ENCODE measurements around the gene FRMD1. TPM values are rescaled to one million over a fixed set of nuclear protein-coding genes. Genes with fewer than 3 reads are reported as not detected.
A peak's percentile ranks its signal among the peaks of the same experiment; 100 is the strongest.

The FRMD1 gene
- total RNA-seq, 1 experiment from 2014 or later: 0.57 TPM

DNA sequence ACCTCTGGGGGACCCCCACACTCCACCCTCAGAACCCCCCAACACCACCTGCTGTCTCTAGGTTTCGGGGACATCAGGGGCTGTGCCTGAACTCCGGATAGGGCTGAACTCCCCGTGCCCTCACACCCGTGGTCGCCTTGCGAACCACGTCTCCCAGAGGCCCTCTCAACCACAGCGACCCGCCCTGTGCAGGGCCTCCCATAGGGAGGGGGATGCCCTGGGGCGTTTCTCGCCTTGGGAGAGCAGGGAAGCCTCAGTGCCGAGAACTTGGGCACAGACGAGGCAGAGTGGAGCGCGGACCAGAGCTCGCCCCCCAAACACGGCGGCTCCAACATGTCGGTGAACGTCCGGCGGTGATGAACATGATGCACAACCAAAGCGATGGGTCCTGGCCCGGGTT is 6.8 kb downstream of the FRMD1 start:
- Mint-ChIP-seq H3K36me3 (no peaks in the 10 kb centered on the region), H3K4me3 (no peak overlapping the region), H3K4me1 (peaks cover 6% of the 10 kb centered on the region), H3K9me3 (no peaks in the 10 kb centered on the region), H3K27ac (no peak overlapping the region), H3K27me3 (ENCODE audit: low read depth) (no peaks in the 10 kb centered on the region)
- ATAC-seq (no peak), DNase-seq (ENCODE audit: low spot score) (no peak)
- TF ChIP-seq ZBTB21 (CRISPR knock-in tag; IDR thresholded peaks at IDR 0.05; ENCODE audit: borderline replicate concordance) (no peak), TCF7 (CRISPR knock-in tag; IDR thresholded peaks at IDR 0.05; ENCODE audit: low read depth) (no peak), ZNF423 (CRISPR knock-in tag; IDR thresholded peaks at IDR 0.05) (no peak)
- TF ChIP-seq, protein P1, sequence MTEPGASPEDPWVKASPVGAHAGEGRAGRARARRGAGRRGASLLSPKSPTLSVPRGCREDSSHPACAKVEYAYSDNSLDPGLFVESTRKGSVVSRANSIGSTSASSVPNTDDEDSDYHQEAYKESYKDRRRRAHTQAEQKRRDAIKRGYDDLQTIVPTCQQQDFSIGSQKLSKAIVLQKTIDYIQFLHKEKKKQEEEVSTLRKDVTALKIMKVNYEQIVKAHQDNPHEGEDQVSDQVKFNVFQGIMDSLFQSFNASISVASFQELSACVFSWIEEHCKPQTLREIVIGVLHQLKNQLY (CRISPR knock-in tag; IDR thresholded peaks at IDR 0.05): no peak
- POLR2A ChIA-PET: no interaction called here
- CTCF ChIA-PET: interaction anchor here (0.9 to 2.3 kb wide), 10 partner anchors 10 to 60 kb away, joined by 3 to 19 read pairs (median 5); no protein-coding TSS in a partner anchor

DNA sequence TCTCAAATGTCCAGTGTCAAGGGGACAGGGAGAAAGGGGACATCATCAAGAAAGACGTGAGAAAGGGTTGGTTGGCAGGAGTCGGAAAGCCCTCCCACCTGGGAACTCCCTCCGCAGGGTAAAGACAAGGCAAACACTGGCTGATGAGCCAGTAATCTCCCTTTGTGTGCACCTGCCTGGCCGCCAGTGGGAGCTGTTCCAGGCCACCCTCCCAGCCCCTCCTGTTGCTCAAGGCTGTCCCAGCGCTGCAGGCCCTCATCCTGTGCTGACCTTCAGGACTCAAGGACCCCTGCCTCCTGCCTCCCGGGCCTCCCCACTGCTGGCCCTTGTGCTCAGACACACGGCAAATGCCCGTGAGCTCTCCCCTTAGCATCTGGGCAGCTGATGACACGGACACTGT is 7.4 kb downstream of the FRMD1 start:
- no peak overlapping the region for H3K27ac Mint-ChIP-seq
- DNase-seq (ENCODE audit: low spot score) (peak; percentile 72), ATAC-seq (peak; percentile 96)
- H3K4me1 Mint-ChIP-seq: peaks cover 6% of the 10 kb centered on the region
- ChIA-PET CTCF (interaction anchor here (0.6 to 2.3 kb wide), 11 partner anchors 9 to 61 kb away, joined by 3 to 19 read pairs (median 5); no protein-coding TSS in a partner anchor), POLR2A (interaction anchor here (0.6 kb wide), 1 partner anchor 18 kb away, joined by 3 read pairs; no protein-coding TSS in a partner anchor)
- no peaks in the 10 kb centered on the region for H3K9me3 Mint-ChIP-seq
- H3K4me3 Mint-ChIP-seq: no peak overlapping the region
- H3K36me3 Mint-ChIP-seq: no peaks in the 10 kb centered on the region
- H3K27me3 Mint-ChIP-seq (ENCODE audit: low read depth): no peaks in the 10 kb centered on the region
- no peak for TF ChIP-seq NR3C1 (CRISPR knock-in tag; conservative IDR thresholded peaks at IDR 0.05; ENCODE audit: low read depth)
- TF ChIP-seq, protein P2, sequence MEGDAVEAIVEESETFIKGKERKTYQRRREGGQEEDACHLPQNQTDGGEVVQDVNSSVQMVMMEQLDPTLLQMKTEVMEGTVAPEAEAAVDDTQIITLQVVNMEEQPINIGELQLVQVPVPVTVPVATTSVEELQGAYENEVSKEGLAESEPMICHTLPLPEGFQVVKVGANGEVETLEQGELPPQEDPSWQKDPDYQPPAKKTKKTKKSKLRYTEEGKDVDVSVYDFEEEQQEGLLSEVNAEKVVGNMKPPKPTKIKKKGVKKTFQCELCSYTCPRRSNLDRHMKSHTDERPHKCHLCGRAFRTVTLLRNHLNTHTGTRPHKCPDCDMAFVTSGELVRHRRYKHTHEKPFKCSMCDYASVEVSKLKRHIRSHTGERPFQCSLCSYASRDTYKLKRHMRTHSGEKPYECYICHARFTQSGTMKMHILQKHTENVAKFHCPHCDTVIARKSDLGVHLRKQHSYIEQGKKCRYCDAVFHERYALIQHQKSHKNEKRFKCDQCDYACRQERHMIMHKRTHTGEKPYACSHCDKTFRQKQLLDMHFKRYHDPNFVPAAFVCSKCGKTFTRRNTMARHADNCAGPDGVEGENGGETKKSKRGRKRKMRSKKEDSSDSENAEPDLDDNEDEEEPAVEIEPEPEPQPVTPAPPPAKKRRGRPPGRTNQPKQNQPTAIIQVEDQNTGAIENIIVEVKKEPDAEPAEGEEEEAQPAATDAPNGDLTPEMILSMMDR (IDR thresholded peaks at IDR 0.05): peak; percentile 17; the same call in 1 of the 2 replicates

DNA sequence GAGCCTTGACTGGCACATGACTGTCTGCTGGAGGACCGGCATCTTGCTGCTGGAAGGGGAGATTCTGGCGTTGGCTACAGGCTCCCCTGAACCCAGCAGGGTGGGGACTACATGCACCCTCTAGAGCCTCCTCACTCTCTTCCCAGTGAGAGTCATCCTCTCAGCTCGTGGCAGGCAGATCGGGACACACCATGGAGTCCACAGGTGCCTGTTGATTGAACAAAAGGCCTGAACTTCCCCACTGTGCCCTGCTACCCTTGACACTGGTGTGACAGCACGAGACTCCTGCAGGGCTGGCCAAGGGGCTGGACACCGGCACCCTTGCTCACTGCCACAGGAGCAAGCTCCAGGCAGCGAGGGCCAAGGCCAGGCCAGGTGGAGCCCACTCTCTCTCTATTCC is 8.2 kb downstream of the FRMD1 start:
- Mint-ChIP-seq H3K9me3 (no peaks in the 10 kb centered on the region), H3K4me1 (no peaks in the 10 kb centered on the region), H3K27ac (no peak overlapping the region), H3K4me3 (no peak overlapping the region), H3K36me3 (no peaks in the 10 kb centered on the region), H3K27me3 (ENCODE audit: low read depth) (no peaks in the 10 kb centered on the region)
- ChIA-PET CTCF (interaction anchor here (1.5 to 2.3 kb wide), 4 partner anchors 11 to 62 kb away, joined by 4 to 19 read pairs (median 8); no protein-coding TSS in a partner anchor), POLR2A (no interaction called here)
- ATAC-seq (no peak), DNase-seq (ENCODE audit: low spot score) (no peak)
- TF ChIP-seq KAT7 (CRISPR knock-in tag; IDR thresholded peaks at IDR 0.05; ENCODE audit: borderline replicate concordance): no peak
- TF ChIP-seq, protein P3, sequence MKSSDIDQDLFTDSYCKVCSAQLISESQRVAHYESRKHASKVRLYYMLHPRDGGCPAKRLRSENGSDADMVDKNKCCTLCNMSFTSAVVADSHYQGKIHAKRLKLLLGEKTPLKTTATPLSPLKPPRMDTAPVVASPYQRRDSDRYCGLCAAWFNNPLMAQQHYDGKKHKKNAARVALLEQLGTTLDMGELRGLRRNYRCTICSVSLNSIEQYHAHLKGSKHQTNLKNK (CRISPR knock-in tag; IDR thresholded peaks at IDR 0.05): no peak
- TF ChIP-seq, protein P4, sequence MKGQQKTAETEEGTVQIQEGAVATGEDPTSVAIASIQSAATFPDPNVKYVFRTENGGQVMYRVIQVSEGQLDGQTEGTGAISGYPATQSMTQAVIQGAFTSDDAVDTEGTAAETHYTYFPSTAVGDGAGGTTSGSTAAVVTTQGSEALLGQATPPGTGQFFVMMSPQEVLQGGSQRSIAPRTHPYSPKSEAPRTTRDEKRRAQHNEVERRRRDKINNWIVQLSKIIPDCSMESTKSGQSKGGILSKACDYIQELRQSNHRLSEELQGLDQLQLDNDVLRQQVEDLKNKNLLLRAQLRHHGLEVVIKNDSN (CRISPR knock-in tag; IDR thresholded peaks at IDR 0.05): no peak
- TF ChIP-seq TEAD4 (CRISPR knock-in tag; IDR thresholded peaks at IDR 0.05): no peak
- TF ChIP-seq, protein P5, sequence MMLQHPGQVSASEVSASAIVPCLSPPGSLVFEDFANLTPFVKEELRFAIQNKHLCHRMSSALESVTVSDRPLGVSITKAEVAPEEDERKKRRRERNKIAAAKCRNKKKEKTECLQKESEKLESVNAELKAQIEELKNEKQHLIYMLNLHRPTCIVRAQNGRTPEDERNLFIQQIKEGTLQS (CRISPR knock-in tag; conservative IDR thresholded peaks at IDR 0.05): no peak
- TF ChIP-seq, protein P6, sequence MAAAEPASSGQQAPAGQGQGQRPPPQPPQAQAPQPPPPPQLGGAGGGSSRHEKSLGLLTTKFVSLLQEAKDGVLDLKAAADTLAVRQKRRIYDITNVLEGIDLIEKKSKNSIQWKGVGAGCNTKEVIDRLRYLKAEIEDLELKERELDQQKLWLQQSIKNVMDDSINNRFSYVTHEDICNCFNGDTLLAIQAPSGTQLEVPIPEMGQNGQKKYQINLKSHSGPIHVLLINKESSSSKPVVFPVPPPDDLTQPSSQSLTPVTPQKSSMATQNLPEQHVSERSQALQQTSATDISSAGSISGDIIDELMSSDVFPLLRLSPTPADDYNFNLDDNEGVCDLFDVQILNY (CRISPR knock-in tag; IDR thresholded peaks at IDR 0.05): no peak
- TF ChIP-seq ZNF219 (CRISPR knock-in tag; IDR thresholded peaks at IDR 0.05; ENCODE audit: borderline replicate concordance): no peak
- TF ChIP-seq, protein P1 (CRISPR knock-in tag; IDR thresholded peaks at IDR 0.05): no peak
- TF ChIP-seq, protein P7, sequence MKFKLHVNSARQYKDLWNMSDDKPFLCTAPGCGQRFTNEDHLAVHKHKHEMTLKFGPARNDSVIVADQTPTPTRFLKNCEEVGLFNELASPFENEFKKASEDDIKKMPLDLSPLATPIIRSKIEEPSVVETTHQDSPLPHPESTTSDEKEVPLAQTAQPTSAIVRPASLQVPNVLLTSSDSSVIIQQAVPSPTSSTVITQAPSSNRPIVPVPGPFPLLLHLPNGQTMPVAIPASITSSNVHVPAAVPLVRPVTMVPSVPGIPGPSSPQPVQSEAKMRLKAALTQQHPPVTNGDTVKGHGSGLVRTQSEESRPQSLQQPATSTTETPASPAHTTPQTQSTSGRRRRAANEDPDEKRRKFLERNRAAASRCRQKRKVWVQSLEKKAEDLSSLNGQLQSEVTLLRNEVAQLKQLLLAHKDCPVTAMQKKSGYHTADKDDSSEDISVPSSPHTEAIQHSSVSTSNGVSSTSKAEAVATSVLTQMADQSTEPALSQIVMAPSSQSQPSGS (CRISPR knock-in tag; IDR thresholded peaks at IDR 0.05; ENCODE audit: borderline replicate concordance, low read depth): no peak
- TF ChIP-seq, protein P8, sequence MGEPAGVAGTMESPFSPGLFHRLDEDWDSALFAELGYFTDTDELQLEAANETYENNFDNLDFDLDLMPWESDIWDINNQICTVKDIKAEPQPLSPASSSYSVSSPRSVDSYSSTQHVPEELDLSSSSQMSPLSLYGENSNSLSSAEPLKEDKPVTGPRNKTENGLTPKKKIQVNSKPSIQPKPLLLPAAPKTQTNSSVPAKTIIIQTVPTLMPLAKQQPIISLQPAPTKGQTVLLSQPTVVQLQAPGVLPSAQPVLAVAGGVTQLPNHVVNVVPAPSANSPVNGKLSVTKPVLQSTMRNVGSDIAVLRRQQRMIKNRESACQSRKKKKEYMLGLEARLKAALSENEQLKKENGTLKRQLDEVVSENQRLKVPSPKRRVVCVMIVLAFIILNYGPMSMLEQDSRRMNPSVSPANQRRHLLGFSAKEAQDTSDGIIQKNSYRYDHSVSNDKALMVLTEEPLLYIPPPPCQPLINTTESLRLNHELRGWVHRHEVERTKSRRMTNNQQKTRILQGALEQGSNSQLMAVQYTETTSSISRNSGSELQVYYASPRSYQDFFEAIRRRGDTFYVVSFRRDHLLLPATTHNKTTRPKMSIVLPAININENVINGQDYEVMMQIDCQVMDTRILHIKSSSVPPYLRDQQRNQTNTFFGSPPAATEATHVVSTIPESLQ (CRISPR knock-in tag; IDR thresholded peaks at IDR 0.05): no peak
- TF ChIP-seq RELA (CRISPR knock-in tag; IDR thresholded peaks at IDR 0.05; ENCODE audit: borderline replicate concordance): no peak
- TF ChIP-seq, protein P9, sequence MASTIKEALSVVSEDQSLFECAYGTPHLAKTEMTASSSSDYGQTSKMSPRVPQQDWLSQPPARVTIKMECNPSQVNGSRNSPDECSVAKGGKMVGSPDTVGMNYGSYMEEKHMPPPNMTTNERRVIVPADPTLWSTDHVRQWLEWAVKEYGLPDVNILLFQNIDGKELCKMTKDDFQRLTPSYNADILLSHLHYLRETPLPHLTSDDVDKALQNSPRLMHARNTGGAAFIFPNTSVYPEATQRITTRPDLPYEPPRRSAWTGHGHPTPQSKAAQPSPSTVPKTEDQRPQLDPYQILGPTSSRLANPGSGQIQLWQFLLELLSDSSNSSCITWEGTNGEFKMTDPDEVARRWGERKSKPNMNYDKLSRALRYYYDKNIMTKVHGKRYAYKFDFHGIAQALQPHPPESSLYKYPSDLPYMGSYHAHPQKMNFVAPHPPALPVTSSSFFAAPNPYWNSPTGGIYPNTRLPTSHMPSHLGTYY (CRISPR knock-in tag; IDR thresholded peaks at IDR 0.05): no peak
- TF ChIP-seq ZNF416 (CRISPR knock-in tag; IDR thresholded peaks at IDR 0.05): no peak
- TF ChIP-seq SMAD3 (CRISPR knock-in tag; IDR thresholded peaks at IDR 0.05; ENCODE audit: borderline replicate concordance): no peak
- TF ChIP-seq, protein P10, sequence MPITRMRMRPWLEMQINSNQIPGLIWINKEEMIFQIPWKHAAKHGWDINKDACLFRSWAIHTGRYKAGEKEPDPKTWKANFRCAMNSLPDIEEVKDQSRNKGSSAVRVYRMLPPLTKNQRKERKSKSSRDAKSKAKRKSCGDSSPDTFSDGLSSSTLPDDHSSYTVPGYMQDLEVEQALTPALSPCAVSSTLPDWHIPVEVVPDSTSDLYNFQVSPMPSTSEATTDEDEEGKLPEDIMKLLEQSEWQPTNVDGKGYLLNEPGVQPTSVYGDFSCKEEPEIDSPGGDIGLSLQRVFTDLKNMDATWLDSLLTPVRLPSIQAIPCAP (CRISPR knock-in tag; IDR thresholded peaks at IDR 0.05): no peak
